ENCODE measurements around the gene RAET1G.

RAET1G gene

DNA sequence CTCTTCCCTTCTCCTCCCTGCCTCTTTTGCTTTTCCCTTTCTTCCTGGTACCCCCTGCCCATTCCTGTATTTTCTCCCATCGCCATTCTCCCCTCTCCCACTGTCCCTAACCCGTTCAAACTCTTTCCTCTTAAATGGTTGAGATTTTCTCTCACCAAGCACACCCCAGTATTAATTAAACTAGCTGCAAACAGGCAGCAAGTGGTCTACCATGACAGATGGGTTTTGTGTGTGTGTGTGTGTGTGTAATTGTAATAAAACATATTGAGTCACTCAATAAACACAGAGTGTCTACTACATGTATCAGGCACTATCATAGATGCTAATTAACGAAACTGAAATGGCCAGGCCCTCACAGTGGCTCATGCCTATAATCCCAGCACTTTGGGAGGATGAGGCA, 31.7 kb downstream of the RAET1G start:
- Histone ChIP-seq H3K9me3 (ENCODE audit: control insufficient read depth, insufficient read depth, low read length) (no peaks in the 10 kb centered on the region), H3K4me1 (ENCODE audit: control insufficient read depth, insufficient read depth, low read length) (no peaks in the 10 kb centered on the region), H3K27ac (ENCODE audit: low read depth, low read length) (no peak overlapping the region)

DNA sequence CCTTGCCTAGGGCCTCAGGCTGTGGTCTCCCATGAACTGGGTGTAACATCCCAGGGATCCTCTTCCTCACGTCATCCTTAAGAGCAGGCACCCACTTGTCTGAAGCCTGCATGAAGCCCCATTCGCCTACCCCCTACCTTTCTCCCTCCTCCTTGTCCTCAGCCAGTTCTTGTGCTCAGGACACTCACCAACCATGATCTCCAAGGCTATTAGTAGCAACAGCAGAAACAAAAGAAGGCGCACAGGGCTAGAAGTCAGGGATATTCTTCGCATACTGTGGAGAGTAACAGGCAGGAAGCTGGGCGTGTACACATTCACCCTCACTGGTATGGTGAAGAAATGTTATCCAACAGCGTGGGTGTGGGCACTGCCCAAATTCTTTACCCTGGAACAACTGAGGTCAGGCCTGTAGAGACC, 32.3 kb downstream of the RAET1G start:
- no peaks in the 10 kb centered on the region for H3K9me3 ChIP-seq (ENCODE audit: control insufficient read depth, insufficient read depth, low read length)
- H3K4me1 ChIP-seq (ENCODE audit: control insufficient read depth, insufficient read depth, low read length) = no peaks in the 10 kb centered on the region
- H3K36me3 ChIP-seq (ENCODE audit: control insufficient read depth, insufficient read depth, low read length) = no peaks in the 10 kb centered on the region
- H3K27ac ChIP-seq (ENCODE audit: low read depth, low read length) = no peak overlapping the region
- no peak overlapping the region for H3K9ac ChIP-seq (ENCODE audit: low read depth, low read length)
- no peak overlapping the region for H3K4me3 ChIP-seq (ENCODE audit: low read depth, low read length)
- H3K27me3 ChIP-seq (ENCODE audit: control insufficient read depth, insufficient read depth, low read length) = no peaks in the 10 kb centered on the region

More for the DNA sequence above, 31.7 kb downstream of the RAET1G start:
- H3K36me3 ChIP-seq (ENCODE audit: control insufficient read depth, insufficient read depth, low read length) = no peaks in the 10 kb centered on the region
- no peak overlapping the region for H3K4me3 ChIP-seq (ENCODE audit: low read depth, low read length)
- no peaks in the 10 kb centered on the region for H3K27me3 ChIP-seq (ENCODE audit: control insufficient read depth, insufficient read depth, low read length)
- no peak overlapping the region for H3K9ac ChIP-seq (ENCODE audit: low read depth, low read length)

DNA sequence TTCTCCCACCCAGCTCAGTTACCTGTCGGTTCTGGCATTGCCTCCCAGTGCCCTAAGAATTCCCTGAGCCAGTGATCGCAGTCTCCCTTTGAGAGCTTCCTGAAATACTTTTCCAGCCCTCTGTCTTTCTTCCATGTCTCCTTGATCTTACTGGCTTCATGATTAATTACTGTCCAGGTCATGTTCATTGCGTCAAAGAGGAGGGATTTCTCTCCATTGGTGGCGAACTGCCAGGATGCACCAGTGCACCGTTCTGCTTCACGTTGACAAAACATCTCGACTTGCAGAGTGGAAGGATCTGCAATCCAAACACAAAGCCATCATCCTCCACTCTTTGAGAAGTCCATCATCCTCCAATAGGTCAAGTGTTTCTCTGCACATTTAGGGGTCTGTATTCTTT, 33.6 kb downstream of the RAET1G start:
- Histone ChIP-seq H3K27me3 (ENCODE audit: control insufficient read depth, insufficient read depth, low read length) (no peaks in the 10 kb centered on the region), H3K36me3 (ENCODE audit: control insufficient read depth, insufficient read depth, low read length) (no peaks in the 10 kb centered on the region), H3K9ac (ENCODE audit: low read depth, low read length) (no peak overlapping the region), H3K9me3 (ENCODE audit: control insufficient read depth, insufficient read depth, low read length) (no peaks in the 10 kb centered on the region), H3K27ac (ENCODE audit: low read depth, low read length) (no peak overlapping the region), H3K4me1 (ENCODE audit: control insufficient read depth, insufficient read depth, low read length) (no peaks in the 10 kb centered on the region), H3K4me3 (ENCODE audit: low read depth, low read length) (no peak overlapping the region)

DNA sequence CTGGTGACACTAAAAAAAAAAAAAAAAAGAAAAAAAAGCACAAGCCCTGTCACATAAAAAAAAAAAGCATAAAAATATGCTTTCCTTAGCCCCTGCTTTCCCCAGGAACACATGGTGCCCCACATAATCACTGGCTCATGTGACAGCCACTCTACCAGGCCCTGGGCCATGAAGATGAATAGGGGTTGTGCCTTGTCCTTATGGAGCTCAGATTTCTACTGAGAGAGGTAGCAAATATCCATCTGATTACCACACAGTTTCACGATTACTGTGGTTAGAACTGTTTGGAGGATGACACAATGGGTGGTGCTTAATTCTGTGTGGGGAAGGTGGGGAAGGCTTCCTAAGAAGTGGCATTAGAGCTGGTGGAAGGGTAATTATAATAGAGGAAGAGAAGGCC, 34.3 kb downstream of the RAET1G start:
- no peak overlapping the region for H3K9ac ChIP-seq (ENCODE audit: low read depth, low read length)
- H3K36me3 ChIP-seq (ENCODE audit: control insufficient read depth, insufficient read depth, low read length) = no peaks in the 10 kb centered on the region
- no peaks in the 10 kb centered on the region for H3K9me3 ChIP-seq (ENCODE audit: control insufficient read depth, insufficient read depth, low read length)
- no peak overlapping the region for H3K4me3 ChIP-seq (ENCODE audit: low read depth, low read length)
- H3K27me3 ChIP-seq (ENCODE audit: control insufficient read depth, insufficient read depth, low read length) = peaks cover 4% of the 10 kb centered on the region
- no peak overlapping the region for H3K27ac ChIP-seq (ENCODE audit: low read depth, low read length)
- peaks cover 4% of the 10 kb centered on the region; the same call in 1 of the 2 replicates for H3K4me1 ChIP-seq (ENCODE audit: control insufficient read depth, insufficient read depth, low read length)

DNA sequence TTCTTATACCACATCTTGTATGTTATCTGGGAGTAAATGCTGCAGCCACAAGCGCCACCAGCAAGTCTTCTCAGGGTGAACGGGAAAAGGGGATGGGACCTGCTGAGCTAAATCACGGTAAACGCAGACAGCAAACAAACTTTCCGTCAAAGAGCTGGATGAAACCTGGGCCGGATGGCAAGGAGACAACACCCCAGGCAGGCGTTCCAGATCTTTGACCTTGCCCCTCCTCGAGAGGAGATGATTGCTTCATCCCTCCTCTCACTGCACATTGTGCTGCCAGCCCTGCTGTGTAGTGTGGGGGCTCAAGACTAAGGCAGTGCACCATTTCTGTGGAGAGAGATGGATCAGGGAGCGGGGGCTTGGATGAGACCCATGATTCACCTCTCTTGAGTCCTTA, 34.8 kb downstream of the RAET1G start:
- Histone ChIP-seq H3K9me3 (ENCODE audit: control insufficient read depth, insufficient read depth, low read length) (no peaks in the 10 kb centered on the region), H3K27ac (ENCODE audit: low read depth, low read length) (no peak overlapping the region)

DNA sequence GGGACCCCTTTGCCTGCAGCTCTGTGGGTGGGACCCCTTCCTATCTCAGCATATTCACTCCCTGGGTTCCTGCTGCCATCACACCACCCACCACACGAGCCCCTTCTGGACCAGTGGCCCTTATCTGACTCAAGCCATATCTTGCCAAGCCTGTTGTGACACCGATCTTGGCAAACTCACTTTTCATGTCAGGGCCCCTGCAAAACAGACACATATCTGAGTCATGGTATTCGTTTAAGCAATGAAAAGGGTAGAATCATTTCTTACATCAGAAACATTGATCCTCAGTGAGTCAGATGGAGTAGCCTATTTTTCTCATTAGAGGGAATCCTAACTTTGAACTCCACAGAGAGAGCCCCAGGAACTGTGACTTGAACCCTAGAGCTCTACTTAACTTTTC, 35.6 kb downstream of the RAET1G start:
- no peaks in the 10 kb centered on the region for H3K9me3 ChIP-seq (ENCODE audit: control insufficient read depth, insufficient read depth, low read length)
- H3K36me3 ChIP-seq (ENCODE audit: control insufficient read depth, insufficient read depth, low read length) = no peaks in the 10 kb centered on the region
- H3K27me3 ChIP-seq (ENCODE audit: control insufficient read depth, insufficient read depth, low read length) = peaks cover 5% of the 10 kb centered on the region
- no peak overlapping the region for H3K9ac ChIP-seq (ENCODE audit: low read depth, low read length)
- no peak overlapping the region for H3K27ac ChIP-seq (ENCODE audit: low read depth, low read length)
- H3K4me3 ChIP-seq (ENCODE audit: low read depth, low read length) = no peak overlapping the region
- H3K4me1 ChIP-seq (ENCODE audit: control insufficient read depth, insufficient read depth, low read length) = peaks cover 4% of the 10 kb centered on the region; the same call in 1 of the 2 replicates

More for the DNA sequence above, 34.8 kb downstream of the RAET1G start:
- Histone ChIP-seq H3K36me3 (ENCODE audit: control insufficient read depth, insufficient read depth, low read length) (no peaks in the 10 kb centered on the region), H3K4me3 (ENCODE audit: low read depth, low read length) (no peak overlapping the region), H3K9ac (ENCODE audit: low read depth, low read length) (no peak overlapping the region), H3K4me1 (ENCODE audit: control insufficient read depth, insufficient read depth, low read length) (peaks cover 4% of the 10 kb centered on the region; the same call in 1 of the 2 replicates), H3K27me3 (ENCODE audit: control insufficient read depth, insufficient read depth, low read length) (peaks cover 5% of the 10 kb centered on the region)

DNA sequence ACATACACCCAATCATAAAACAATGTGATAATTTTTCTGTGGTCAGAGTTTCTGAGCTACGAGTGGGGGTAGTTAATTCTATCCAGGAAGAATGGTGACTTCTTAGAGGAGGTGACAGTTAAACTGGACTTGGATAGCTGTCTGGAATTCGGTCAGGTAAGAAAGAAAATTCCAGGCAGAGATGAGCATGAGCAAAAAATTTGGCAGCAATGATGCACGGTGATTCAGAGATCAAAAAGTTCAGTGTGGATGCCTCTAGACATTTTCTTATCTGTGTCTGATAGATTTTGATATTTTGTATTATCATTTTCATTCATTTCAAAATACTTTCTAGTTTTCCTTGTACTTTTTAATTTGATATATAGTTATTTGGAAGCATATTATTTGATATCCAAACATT, 37.0 kb downstream of the RAET1G start:
- Histone ChIP-seq H3K27ac (ENCODE audit: low read depth, low read length) (no peak overlapping the region), H3K9ac (ENCODE audit: low read depth, low read length) (no peak overlapping the region), H3K4me1 (ENCODE audit: control insufficient read depth, insufficient read depth, low read length) (peaks cover 4% of the 10 kb centered on the region; the same call in 1 of the 2 replicates), H3K4me3 (ENCODE audit: low read depth, low read length) (no peak overlapping the region), H3K36me3 (ENCODE audit: control insufficient read depth, insufficient read depth, low read length) (no peaks in the 10 kb centered on the region), H3K9me3 (ENCODE audit: control insufficient read depth, insufficient read depth, low read length) (no peaks in the 10 kb centered on the region), H3K27me3 (ENCODE audit: control insufficient read depth, insufficient read depth, low read length) (peaks cover 5% of the 10 kb centered on the region)

DNA sequence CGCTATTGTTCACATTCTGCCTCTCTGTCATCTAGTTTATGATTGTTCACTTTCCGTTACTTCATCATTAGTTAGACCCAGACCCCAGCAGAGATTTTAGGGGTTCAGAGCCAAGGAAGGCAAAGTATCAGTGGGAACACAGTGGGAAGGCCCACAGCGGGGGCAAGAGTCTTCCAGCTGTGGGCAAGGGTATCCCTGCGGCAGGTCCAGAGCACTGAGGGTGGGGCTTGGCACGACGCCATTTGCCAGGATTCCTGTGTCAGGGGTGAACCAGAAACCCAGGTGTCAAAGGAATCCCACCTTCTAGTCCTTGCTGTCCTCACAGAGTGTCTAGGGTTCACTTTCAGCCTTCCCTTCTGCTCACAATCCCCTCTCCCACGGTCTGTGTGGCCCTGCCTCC, 38.3 kb downstream of the RAET1G start:
- no peak overlapping the region for H3K9ac ChIP-seq (ENCODE audit: low read depth, low read length)
- peaks cover 8% of the 10 kb centered on the region for H3K27me3 ChIP-seq (ENCODE audit: control insufficient read depth, insufficient read depth, low read length)
- H3K36me3 ChIP-seq (ENCODE audit: control insufficient read depth, insufficient read depth, low read length) = no peaks in the 10 kb centered on the region
- no peaks in the 10 kb centered on the region for H3K9me3 ChIP-seq (ENCODE audit: control insufficient read depth, insufficient read depth, low read length)
- H3K4me3 ChIP-seq (ENCODE audit: low read depth, low read length) = no peak overlapping the region
- H3K27ac ChIP-seq (ENCODE audit: low read depth, low read length) = no peak overlapping the region
- H3K4me1 ChIP-seq (ENCODE audit: control insufficient read depth, insufficient read depth, low read length) = peaks cover 4% of the 10 kb centered on the region; the same call in 1 of the 2 replicates

DNA sequence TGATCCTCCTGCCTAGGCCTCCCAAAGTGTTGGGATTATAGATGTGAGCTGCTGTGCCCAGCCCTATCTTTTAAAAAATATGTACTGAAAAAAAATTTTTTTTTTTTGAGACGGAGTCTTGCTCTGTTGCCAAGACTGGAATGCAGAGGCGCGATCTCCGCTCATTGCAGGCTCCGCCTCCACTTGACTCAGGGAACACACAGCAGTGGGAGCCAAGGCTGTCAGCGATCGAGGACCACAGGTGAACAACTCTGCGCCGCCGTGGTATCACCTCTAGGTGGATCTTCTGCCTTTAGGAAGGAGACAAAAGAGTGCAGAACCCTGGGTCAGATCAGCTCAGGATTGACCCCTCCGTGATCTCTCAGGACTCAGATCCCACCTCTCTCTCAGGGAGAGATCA, 38.7 kb downstream of the RAET1G start:
- H3K27me3 ChIP-seq (ENCODE audit: control insufficient read depth, insufficient read depth, low read length) = peaks cover 8% of the 10 kb centered on the region
- no peaks in the 10 kb centered on the region for H3K36me3 ChIP-seq (ENCODE audit: control insufficient read depth, insufficient read depth, low read length)
- no peak overlapping the region for H3K4me3 ChIP-seq (ENCODE audit: low read depth, low read length)
- no peak overlapping the region for H3K27ac ChIP-seq (ENCODE audit: low read depth, low read length)
- H3K9ac ChIP-seq (ENCODE audit: low read depth, low read length) = no peak overlapping the region
- no peaks in the 10 kb centered on the region for H3K9me3 ChIP-seq (ENCODE audit: control insufficient read depth, insufficient read depth, low read length)
- H3K4me1 ChIP-seq (ENCODE audit: control insufficient read depth, insufficient read depth, low read length) = peaks cover 4% of the 10 kb centered on the region; the same call in 1 of the 2 replicates

DNA sequence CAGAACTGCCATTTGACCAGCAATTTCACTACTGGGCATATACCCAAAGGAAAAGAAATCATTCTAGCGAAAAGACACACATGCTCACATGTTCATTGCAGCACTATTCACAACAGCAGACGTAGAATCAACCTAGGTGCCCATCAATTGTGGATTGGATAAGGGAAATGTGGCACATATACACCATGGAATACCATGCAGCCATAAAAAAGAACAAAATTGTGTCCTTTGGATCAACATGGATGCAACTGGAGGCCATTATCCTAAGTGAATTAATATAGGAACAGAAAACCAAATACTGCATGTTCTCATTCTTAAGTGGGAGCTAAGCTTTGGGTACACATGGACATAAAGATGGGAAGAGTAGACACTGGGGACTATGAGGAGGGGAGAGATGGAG, 41.1 kb downstream of the RAET1G start:
- no peaks in the 10 kb centered on the region for H3K36me3 ChIP-seq (ENCODE audit: control insufficient read depth, insufficient read depth, low read length)
- H3K9ac ChIP-seq (ENCODE audit: low read depth, low read length) = no peak overlapping the region
- no peak overlapping the region for H3K27ac ChIP-seq (ENCODE audit: low read depth, low read length)
- peaks cover 4% of the 10 kb centered on the region; the same call in 1 of the 2 replicates for H3K4me1 ChIP-seq (ENCODE audit: control insufficient read depth, insufficient read depth, low read length)
- peaks cover 8% of the 10 kb centered on the region for H3K27me3 ChIP-seq (ENCODE audit: control insufficient read depth, insufficient read depth, low read length)
- no peak overlapping the region for H3K4me3 ChIP-seq (ENCODE audit: low read depth, low read length)
- H3K9me3 ChIP-seq (ENCODE audit: control insufficient read depth, insufficient read depth, low read length) = no peaks in the 10 kb centered on the region

DNA sequence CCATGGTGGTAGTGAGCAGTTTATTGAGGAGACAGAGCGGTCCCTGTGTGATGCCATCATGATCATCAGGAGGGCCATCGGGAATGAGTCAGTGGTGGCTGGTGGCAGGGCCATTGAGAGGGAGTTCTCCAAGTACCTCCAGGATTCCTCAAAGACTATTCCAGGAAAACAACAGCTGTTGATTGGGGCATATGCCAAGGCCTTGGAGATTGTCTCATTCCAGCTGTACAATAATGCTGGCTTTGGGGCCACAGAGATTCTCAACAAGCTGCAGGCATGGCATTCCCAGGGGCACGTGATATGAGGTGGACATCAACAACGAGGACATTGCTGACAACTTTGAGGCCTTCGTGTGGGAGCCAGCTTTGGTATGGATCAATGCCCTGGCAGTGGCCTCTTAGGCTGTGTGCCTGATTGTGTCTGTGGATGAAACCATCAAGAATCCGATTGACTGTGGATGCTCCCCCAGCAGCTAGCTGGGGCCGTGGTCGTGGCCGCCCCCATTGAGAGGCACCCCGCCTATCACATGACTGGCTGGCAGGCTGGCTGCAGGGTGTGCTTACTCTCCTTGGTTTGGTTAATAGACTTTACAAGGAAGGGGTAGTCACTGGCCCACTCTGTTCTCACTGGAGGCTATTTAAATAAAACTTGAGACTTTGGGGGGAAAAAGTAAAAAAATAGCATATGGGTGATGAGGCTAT, 41.7 kb downstream of the RAET1G start:
- no peak overlapping the region for H3K27ac ChIP-seq (ENCODE audit: low read depth, low read length)
- no peaks in the 10 kb centered on the region for H3K36me3 ChIP-seq (ENCODE audit: control insufficient read depth, insufficient read depth, low read length)
- H3K9me3 ChIP-seq (ENCODE audit: control insufficient read depth, insufficient read depth, low read length) = no peaks in the 10 kb centered on the region
- H3K4me1 ChIP-seq (ENCODE audit: control insufficient read depth, insufficient read depth, low read length) = peaks cover 4% of the 10 kb centered on the region; the same call in 1 of the 2 replicates
- H3K9ac ChIP-seq (ENCODE audit: low read depth, low read length) = no peak overlapping the region
- peaks cover 8% of the 10 kb centered on the region for H3K27me3 ChIP-seq (ENCODE audit: control insufficient read depth, insufficient read depth, low read length)
- no peak overlapping the region for H3K4me3 ChIP-seq (ENCODE audit: low read depth, low read length)
